ENCODE data around the gene DDX27.

- no peak for TF ChIP-seq CBX8 (IDR thresholded peaks at IDR 0.05; ENCODE audit: borderline replicate concordance, extremely low read depth, low read depth, low read length, poor library complexity, severe bottlenecking)
- TF ChIP-seq, protein P1, sequence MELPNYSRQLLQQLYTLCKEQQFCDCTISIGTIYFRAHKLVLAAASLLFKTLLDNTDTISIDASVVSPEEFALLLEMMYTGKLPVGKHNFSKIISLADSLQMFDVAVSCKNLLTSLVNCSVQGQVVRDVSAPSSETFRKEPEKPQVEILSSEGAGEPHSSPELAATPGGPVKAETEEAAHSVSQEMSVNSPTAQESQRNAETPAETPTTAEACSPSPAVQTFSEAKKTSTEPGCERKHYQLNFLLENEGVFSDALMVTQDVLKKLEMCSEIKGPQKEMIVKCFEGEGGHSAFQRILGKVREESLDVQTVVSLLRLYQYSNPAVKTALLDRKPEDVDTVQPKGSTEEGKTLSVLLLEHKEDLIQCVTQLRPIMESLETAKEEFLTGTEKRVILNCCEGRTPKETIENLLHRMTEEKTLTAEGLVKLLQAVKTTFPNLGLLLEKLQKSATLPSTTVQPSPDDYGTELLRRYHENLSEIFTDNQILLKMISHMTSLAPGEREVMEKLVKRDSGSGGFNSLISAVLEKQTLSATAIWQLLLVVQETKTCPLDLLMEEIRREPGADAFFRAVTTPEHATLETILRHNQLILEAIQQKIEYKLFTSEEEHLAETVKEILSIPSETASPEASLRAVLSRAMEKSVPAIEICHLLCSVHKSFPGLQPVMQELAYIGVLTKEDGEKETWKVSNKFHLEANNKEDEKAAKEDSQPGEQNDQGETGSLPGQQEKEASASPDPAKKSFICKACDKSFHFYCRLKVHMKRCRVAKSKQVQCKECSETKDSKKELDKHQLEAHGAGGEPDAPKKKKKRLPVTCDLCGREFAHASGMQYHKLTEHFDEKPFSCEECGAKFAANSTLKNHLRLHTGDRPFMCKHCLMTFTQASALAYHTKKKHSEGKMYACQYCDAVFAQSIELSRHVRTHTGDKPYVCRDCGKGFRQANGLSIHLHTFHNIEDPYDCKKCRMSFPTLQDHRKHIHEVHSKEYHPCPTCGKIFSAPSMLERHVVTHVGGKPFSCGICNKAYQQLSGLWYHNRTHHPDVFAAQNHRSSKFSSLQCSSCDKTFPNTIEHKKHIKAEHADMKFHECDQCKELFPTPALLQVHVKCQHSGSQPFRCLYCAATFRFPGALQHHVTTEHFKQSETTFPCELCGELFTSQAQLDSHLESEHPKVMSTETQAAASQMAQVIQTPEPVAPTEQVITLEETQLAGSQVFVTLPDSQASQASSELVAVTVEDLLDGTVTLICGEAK (IDR thresholded peaks at IDR 0.05) = no peak
- TF ChIP-seq, protein P1 (CRISPR knock-in tag; IDR thresholded peaks at IDR 0.05) = no peak
Measured at GRCh38 chr20:49203746-49204145, 15.5 kb upstream of the DDX27 start.
